ENCODE data around the gene MDM2. TPM values are rescaled to one million over a fixed set of nuclear protein-coding genes. Genes with fewer than 3 reads are reported as not detected.
A peak's percentile ranks its signal among the peaks of the same experiment; 100 is the strongest.

Gene MDM2
- total RNA-seq, 1 donor = 21.8 TPM

GRCh38 chr12:68870443-68870842, 62.5 kb downstream of the MDM2 start:
- no peak for DNase-seq (ENCODE audit: low read depth in 2 of 3, low spot score in 2 of 3)

- DNase-seq (ENCODE audit: low read depth in 2 of 3, low spot score in 2 of 3) = no peak
Observed at GRCh38 chr12:68871396-68871795, 63.4 kb downstream of the MDM2 start.

GRCh38 chr12:68871921-68872320, 63.9 kb downstream of the MDM2 start:
- DNase-seq (ENCODE audit: low read depth in 2 of 3, low spot score in 2 of 3) = peak in 2 of 3 donors; percentile 35 to 59

DNA sequence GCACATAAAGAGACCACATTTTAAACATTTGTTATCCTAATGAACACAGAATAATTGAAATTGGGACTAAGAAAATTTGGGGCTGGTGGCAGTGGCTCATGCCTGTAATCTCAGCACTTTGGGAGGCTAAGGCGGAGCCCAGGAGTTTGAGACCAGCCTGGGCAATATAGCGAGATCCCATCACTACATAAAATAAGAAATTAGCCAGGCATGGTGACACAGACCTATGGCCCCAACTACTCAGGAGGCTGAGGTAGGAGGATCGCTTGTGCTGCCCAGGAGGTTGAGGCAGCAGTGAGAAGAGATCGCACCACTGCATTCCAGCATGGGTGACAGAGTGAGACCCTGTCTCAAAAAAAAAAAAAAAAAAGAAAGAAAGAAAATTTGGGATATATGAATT, 65.3 kb downstream of the MDM2 start:
- no peak for DNase-seq (ENCODE audit: low read depth in 2 of 3, low spot score in 2 of 3)

DNA sequence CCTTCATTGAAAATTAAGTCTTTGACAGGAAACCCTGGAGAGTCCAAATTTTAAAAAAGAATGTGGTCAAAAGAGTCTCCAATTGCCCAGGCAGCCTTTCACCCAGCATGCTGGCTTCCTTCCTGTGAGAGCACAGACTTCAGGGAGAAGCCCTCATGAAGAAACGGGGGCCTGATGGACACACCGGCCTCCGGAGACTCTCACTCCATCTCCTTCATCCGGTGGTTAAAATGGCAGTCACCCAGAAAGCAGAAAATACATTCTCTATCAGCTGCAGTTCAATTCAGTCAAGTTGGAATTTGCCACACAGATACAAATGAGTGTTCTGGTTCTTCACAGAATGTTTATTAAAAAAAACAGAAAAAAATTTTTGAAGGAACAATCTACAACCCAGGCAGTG, 68.5 kb downstream of the MDM2 start:
- peak in 1 of 3 donors; percentile 8 for DNase-seq (ENCODE audit: low read depth in 2 of 3, low spot score in 2 of 3)

DNA sequence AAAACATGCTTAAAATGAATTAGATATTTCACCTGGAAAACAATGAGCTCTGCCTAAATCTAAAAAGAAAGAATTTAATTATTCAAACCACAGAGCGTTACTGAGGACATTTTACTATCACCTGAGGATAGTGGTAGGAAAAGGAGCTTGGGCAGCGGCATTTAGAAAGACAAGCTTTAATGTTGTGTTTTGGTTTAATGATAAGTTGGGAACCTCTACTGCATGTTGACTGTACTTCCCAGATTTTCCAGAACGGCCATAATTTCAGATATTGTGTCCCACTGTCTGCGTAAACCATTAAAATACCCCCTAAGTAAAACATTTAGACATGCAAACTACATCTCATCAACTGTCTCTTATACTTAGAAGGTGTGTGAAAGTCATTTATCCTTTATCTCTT, 69.6 kb downstream of the MDM2 start:
- DNase-seq (ENCODE audit: low read depth in 2 of 3, low spot score in 2 of 3) = no peak

- DNase-seq (ENCODE audit: low read depth in 2 of 3, low spot score in 2 of 3) = no peak
Observed at GRCh38 chr12:68878283-68878682, 70.3 kb downstream of the MDM2 start.

GRCh38 chr12:68878846-68879245, 70.9 kb downstream of the MDM2 start:
- DNase-seq (ENCODE audit: low read depth in 2 of 3, low spot score in 2 of 3) = no peak

- no peak for DNase-seq (ENCODE audit: low read depth in 2 of 3, low spot score in 2 of 3)
Observed at GRCh38 chr12:68880660-68881325, 72.8 kb downstream of the MDM2 start.

DNA sequence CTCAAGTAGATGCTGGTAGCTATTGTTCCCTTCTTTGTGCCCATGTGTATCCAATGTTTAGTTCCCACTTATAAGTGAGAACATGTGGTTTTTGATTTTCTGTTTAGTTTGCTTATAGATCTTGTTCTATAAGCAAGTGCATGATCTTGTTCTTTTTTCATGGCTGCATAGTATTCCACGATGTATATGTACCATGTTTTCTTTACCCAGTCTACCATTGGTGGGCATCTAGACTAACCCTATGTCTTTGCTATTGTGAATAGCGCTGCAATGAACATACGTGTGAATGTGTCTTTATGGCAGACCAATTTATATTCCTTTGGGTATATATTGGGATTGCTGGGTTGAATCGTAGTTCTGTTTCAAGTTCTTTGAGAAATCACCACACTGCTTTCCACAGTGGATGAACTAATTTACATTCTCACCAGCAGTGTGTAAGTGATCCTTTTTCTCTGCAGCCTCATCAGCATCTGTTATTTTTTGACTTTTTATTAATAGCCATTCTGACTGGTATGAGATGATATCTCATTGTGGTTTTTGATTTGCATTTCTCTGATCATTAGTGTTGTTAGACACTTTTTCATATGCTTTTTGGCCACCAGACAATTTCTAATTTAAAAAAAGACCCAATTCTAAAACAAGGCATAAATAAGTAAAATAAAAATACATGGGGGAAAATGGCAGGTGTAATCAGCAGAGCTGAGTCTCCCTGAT, 74.4 kb downstream of the MDM2 start:
- DNase-seq (ENCODE audit: low read depth in 2 of 3, low spot score in 2 of 3) = no peak

DNA sequence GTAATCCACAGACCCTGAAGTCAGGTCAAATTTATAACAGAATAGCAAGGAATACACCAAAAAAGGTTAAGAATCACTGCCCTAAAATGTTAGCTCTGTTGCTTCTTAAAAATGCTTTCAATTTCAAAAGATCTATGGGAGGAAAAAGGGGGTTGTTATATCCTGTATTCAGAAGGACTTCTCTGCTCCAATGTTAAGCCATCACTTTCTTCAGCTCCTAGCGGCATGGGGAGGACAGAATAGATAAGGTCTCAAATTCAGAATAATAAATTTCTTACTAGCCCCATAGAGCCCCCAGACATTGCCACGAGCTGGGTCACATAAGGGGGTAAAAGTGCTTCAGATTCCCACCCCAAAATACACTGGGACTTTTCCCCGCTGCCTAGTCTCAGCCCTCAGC, 75.2 kb downstream of the MDM2 start:
- DNase-seq (ENCODE audit: low read depth in 2 of 3, low spot score in 2 of 3) = no peak

DNA sequence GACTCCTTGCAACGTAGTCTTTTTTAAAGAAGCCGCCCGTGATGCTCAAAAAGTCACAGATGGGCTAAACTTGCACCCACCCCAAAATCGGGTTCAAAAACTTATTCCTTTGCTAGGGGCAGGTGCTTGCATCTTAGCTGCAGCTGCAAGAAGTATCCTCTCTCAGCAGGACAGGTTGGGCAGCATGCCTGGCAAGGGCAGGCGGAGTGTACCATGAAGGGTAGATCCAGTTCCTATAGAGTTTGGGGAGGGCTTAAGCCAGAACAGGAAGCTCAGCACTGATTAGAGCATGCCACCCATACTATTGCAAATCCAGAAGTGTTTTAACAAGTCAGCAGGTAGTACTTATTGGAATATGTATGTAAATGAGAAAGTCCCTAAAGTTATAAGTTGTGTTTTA, 76.3 kb downstream of the MDM2 start:
- DNase-seq (ENCODE audit: low read depth in 2 of 3, low spot score in 2 of 3) = no peak

- no peak for DNase-seq (ENCODE audit: low read depth in 2 of 3, low spot score in 2 of 3)
Observed at GRCh38 chr12:68885381-68885780, 77.4 kb downstream of the MDM2 start.

GRCh38 chr12:68886636-68887572, 78.9 kb downstream of the MDM2 start:
- no peak for DNase-seq (ENCODE audit: low read depth in 2 of 3, low spot score in 2 of 3)

- DNase-seq (ENCODE audit: low read depth in 2 of 3, low spot score in 2 of 3) = no peak
Observed at GRCh38 chr12:68887641-68888040, 79.7 kb downstream of the MDM2 start.

DNA sequence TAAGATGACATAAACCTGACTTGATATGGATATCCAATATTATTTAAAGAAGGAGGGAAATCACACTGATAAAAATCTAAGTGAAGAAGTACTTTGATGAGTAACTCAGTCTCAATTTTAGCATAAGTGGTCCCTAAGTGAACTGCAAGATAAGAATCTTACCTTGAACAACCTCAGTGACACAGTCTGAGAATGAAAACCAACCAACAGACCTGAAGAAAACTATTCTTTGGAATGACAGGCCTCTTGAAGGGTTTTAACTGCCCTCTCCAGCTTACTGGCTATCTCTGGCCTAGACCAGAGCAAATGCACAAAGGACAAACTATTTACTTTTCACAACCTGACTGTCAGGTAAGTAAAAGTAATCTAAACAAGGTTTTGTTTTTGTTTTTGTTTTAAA, 80.3 kb downstream of the MDM2 start:
- DNase-seq (ENCODE audit: low read depth in 2 of 3, low spot score in 2 of 3) = no peak

DNA sequence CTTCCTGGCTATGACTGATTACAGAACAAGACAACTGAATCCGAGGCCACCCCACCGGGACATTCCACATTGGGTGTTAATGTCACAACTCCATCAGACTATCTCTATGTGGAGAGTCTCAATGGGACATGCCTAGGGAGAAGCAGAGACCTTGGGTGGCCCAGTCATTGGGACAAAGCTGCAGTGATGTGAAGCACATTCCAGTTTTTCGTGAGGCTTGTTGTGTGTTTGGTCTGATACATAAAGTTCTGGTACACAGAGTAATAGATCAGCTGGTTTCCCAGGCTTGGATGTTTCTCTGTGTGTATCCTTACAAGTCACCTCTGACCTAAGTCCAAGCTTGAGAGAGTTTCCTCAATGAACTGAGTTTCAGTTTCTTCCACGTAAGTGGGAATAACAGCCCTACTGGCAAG, 82.7 kb downstream of the MDM2 start:
- no peak for DNase-seq (ENCODE audit: low read depth in 2 of 3, low spot score in 2 of 3)

DNA sequence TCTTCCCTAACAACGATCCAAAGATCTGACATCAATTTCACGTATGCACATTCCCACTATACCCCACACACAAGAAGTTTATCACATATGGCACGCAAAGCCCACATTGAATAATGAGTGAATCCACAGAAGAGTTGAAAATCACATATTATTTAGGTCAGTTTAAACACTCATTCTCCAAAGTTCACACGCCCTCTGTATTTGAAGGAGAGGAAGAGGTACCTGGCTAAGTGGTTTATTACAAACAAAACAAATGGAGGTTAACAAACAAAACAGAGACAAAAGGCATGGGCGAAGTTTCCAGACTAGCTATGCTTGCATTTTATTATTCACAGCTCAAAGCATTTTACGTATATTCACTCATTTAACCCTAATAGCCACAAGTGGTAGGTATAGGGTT, 83.2 kb downstream of the MDM2 start:
- no peak for DNase-seq (ENCODE audit: low read depth in 2 of 3, low spot score in 2 of 3)

DNA sequence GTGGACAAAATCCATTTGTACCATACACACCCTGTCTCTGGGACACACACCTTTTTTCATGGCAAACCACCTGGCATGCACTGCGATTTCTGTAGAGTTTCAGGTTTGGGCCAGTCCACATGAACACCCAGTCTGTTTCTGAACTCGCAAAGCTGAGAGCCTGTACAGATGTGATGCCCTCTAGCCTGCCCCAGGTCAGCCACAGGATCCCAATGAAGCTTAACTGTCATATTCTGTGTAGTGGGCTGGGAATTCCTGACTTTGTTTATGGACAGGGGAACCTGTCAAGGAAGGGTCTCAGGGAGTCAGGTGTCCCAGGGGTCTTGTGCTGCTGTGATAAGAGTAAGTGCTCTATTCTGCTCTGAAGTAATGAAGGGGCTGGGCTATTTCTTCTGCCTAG, 85.2 kb downstream of the MDM2 start:
- no peak for DNase-seq (ENCODE audit: low read depth in 2 of 3, low spot score in 2 of 3)

DNA sequence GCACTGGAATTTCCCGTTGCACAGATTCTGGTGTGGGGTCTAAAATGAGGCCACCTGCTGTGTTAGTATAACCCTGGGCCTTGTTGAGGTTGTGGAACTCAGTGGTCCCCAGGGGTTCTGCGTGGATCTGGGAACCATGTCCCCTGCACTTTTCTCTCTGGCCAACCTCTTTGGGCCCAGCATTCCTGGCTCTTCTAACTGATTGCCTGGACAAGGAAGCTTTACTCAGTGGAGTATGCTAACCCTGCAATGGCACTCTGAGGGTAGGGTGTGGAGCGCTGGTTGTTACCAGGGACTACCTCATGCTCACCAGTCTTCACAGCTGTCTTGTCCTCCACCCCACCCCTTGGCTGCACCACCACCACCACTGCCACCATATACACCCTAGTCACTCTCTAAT, 85.8 kb downstream of the MDM2 start:
- DNase-seq (ENCODE audit: low read depth in 2 of 3, low spot score in 2 of 3) = no peak

GRCh38 chr12:68894276-68894855, 86.4 kb downstream of the MDM2 start:
- no peak for DNase-seq (ENCODE audit: low read depth in 2 of 3, low spot score in 2 of 3)
